Gastrocnemius medialis (tissue), 4 donors: ENCODE measurements around the gene NOTCH1.

Experiments used
- POLR2A ChIP-seq, 2 donors: fragments of 450-650 bp; IDR thresholded peaks; one replicate each; pipeline ENCODE4 v1.6.1; 2017; ENCODE audit warnings: antibody characterized with exemption in 2 of 2, mild to moderate bottlenecking in 2 of 2, moderate library complexity in 2 of 2
- TF ChIP-seq, protein P1 (sequence below), 5 experiments: fragments of 450-650 bp in 3 of 5; fragments of 200-600 bp in 2 of 5; sonication (generic) in 2 of 5; IDR thresholded peaks in 4 of 5; conservative IDR thresholded peaks in 1 of 5; 1 replicate in 4 of 5; 2 replicates in 1 of 5; pipeline ENCODE4 v1.5.1; 2016 to 2019; ENCODE audit warnings: antibody characterized with exemption in 5 of 5, mild to moderate bottlenecking in 3 of 5, moderate library complexity in 3 of 5

DNA sequence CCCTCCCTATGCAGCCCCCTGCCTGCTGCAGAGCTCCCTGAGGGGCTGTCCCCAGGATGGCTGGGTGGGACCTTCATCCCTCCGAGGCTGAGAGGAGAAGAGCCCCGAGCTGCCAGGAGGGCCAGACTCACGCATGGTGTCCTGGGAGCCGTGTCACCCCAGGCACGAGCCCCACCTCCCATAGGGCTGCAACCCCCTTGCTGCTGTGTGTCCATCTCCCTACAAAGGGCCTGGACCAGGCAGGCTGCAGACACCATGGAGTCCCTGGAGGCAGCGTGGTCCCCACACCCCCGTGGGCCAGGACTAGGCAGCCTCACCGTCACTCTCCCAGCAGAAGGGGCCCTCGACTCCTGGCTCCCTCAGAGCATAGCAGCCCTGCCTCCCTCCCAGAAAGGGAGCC, 51.8 kb downstream of the NOTCH1 start:
- TF ChIP-seq, protein P1, sequence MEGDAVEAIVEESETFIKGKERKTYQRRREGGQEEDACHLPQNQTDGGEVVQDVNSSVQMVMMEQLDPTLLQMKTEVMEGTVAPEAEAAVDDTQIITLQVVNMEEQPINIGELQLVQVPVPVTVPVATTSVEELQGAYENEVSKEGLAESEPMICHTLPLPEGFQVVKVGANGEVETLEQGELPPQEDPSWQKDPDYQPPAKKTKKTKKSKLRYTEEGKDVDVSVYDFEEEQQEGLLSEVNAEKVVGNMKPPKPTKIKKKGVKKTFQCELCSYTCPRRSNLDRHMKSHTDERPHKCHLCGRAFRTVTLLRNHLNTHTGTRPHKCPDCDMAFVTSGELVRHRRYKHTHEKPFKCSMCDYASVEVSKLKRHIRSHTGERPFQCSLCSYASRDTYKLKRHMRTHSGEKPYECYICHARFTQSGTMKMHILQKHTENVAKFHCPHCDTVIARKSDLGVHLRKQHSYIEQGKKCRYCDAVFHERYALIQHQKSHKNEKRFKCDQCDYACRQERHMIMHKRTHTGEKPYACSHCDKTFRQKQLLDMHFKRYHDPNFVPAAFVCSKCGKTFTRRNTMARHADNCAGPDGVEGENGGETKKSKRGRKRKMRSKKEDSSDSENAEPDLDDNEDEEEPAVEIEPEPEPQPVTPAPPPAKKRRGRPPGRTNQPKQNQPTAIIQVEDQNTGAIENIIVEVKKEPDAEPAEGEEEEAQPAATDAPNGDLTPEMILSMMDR (IDR thresholded peaks at IDR 0.05 in 4 of 5, conservative IDR thresholded peaks at IDR 0.05 in 1 of 5), result no peak
- TF ChIP-seq POLR2A (IDR thresholded peaks at IDR 0.05), result no peak
